GM18868 (cell line): ENCODE measurements around the gene EXOSC3.
"Not testable (repeated sequence)": the region's sequence is repeated elsewhere in the genome, so short reads cannot be mapped to it uniquely, and the experiment has no call there.

Experiments used
- ATAC-seq: cut with Tn5 transposase; IDR thresholded peaks from one replicate; pipeline ENCODE4 v1.9.1; 2021; ENCODE audit warnings: mild to moderate bottlenecking, moderate library complexity; ENCODE audit not compliant: unreplicated experiment

The EXOSC3 gene

GRCh38 chr9:37784616-37785483, at the start of gene EXOSC3:
Gene EXOSC3 (minus strand): TSS chr9:37785064. CDS start chr9:37785044, 20 bp downstream.
- peak; percentile 93 for ATAC-seq

GRCh38 chr9:37827483-37828165, 42.8 kb upstream of the EXOSC3 start:
- ATAC-seq = no peak

GRCh38 chr9:37825174-37825573, 40.3 kb upstream of the EXOSC3 start:
- ATAC-seq = not testable (repeated sequence)

- peak; percentile 57 for ATAC-seq
Observed at GRCh38 chr9:37820142-37820541, 35.3 kb upstream of the EXOSC3 start.

- no peak for ATAC-seq
Observed at GRCh38 chr9:37818849-37819248, 34.0 kb upstream of the EXOSC3 start.

- no peak for ATAC-seq
Observed at GRCh38 chr9:37812773-37813379, 28.0 kb upstream of the EXOSC3 start.

- ATAC-seq = no peak
Observed at GRCh38 chr9:37811906-37812476, 27.1 kb upstream of the EXOSC3 start.

- not testable (repeated sequence) for ATAC-seq
Observed at GRCh38 chr9:37809676-37810075, 24.8 kb upstream of the EXOSC3 start.

GRCh38 chr9:37806271-37806670, 21.4 kb upstream of the EXOSC3 start:
- ATAC-seq = no peak

- ATAC-seq = no peak
Observed at GRCh38 chr9:37801959-37802711, 17.3 kb upstream of the EXOSC3 start.

- ATAC-seq = peak; percentile 48
Observed at GRCh38 chr9:37801287-37801850, 16.5 kb upstream of the EXOSC3 start.

- peak; percentile 81 for ATAC-seq
Observed at GRCh38 chr9:37800631-37801286, 15.9 kb upstream of the EXOSC3 start, which contains the start of gene DCAF10. Gene DCAF10 (plus strand): TSS chr9:37800797. CDS start chr9:37800867, 70 bp downstream.

GRCh38 chr9:37798677-37799076, 13.8 kb upstream of the EXOSC3 start:
- no peak for ATAC-seq

- no peak for ATAC-seq
Observed at GRCh38 chr9:37796232-37796631, 11.4 kb upstream of the EXOSC3 start.

GRCh38 chr9:37792122-37792521, 7.3 kb upstream of the EXOSC3 start:
- no peak for ATAC-seq

GRCh38 chr9:37790096-37790495, 5.2 kb upstream of the EXOSC3 start:
- ATAC-seq = no peak

GRCh38 chr9:37788332-37788731, 3.5 kb upstream of the EXOSC3 start:
- no peak for ATAC-seq

GRCh38 chr9:37787059-37787458, 2.2 kb upstream of the EXOSC3 start:
- no peak for ATAC-seq

GRCh38 chr9:37784291-37784615, 611 bp downstream of the EXOSC3 start:
- no peak for ATAC-seq

- ATAC-seq = no peak
Observed at GRCh38 chr9:37778534-37778933, 6.3 kb downstream of the EXOSC3 start.
